ENCODE results near the gene SF3B2. TPM values are rescaled to one million over a fixed set of nuclear protein-coding genes. Genes with fewer than 3 reads are reported as not detected.

SF3B2 gene
- total RNA-seq, 1 donor from 2014 or later, result 145 TPM

- ATAC-seq, result no peak
- no peak overlapping the region for H3K27ac ChIP-seq
Observed at GRCh38 chr11:66015454-66015881, 36.7 kb upstream of the SF3B2 start.

GRCh38 chr11:66015936-66016792 is 36.0 kb upstream of the SF3B2 start:
- Histone ChIP-seq H3K4me1 (peaks cover 17% of the 10 kb centered on the region), H3K36me3 (no peaks in the 10 kb centered on the region), H3K9me3 (no peaks in the 10 kb centered on the region), H3K27me3 (ENCODE audit: low read depth) (peaks cover 22% of the 10 kb centered on the region), H3K27ac (no peak overlapping the region), H3K4me3 (no peak overlapping the region)
- ATAC-seq (no peak), DNase-seq (no peak)
- intact Hi-C loops (cut with DNase I), result no loop called here
- no peak for TF ChIP-seq CTCF (IDR thresholded peaks at IDR 0.05)

More at GRCh38 chr11:66015454-66015881, 36.7 kb upstream of the SF3B2 start:
- peaks cover 22% of the 10 kb centered on the region for H3K27me3 ChIP-seq (ENCODE audit: low read depth)
- H3K36me3 ChIP-seq, result no peaks in the 10 kb centered on the region
- H3K4me3 ChIP-seq, result no peak overlapping the region
- H3K4me1 ChIP-seq, result peaks cover 17% of the 10 kb centered on the region
- no peak for DNase-seq
- TF ChIP-seq CTCF (IDR thresholded peaks at IDR 0.05), result no peak
- intact Hi-C loops (cut with DNase I), result no loop called here
- no peaks in the 10 kb centered on the region for H3K9me3 ChIP-seq

GRCh38 chr11:66016793-66017177 is 35.4 kb upstream of the SF3B2 start:
- no peak overlapping the region for H3K4me3 ChIP-seq
- intact Hi-C loops (cut with DNase I), result no loop called here
- H3K36me3 ChIP-seq, result no peaks in the 10 kb centered on the region
- ATAC-seq (no peak), DNase-seq (no peak)
- peaks cover 15% of the 10 kb centered on the region for H3K27me3 ChIP-seq (ENCODE audit: low read depth)
- no peak overlapping the region for H3K27ac ChIP-seq
- H3K4me1 ChIP-seq, result peaks cover 21% of the 10 kb centered on the region
- H3K9me3 ChIP-seq, result no peaks in the 10 kb centered on the region
- TF ChIP-seq CTCF (IDR thresholded peaks at IDR 0.05), result no peak

- Histone ChIP-seq H3K27ac (no peak overlapping the region), H3K4me1 (peaks cover 21% of the 10 kb centered on the region), H3K4me3 (no peak overlapping the region), H3K9me3 (no peaks in the 10 kb centered on the region), H3K27me3 (ENCODE audit: low read depth) (peaks cover 11% of the 10 kb centered on the region), H3K36me3 (no peaks in the 10 kb centered on the region)
- intact Hi-C loops (cut with DNase I), result no loop called here
- no peak for DNase-seq
- ATAC-seq, result no peak
- no peak for TF ChIP-seq CTCF (IDR thresholded peaks at IDR 0.05)
Observed at GRCh38 chr11:66017321-66017720, 34.8 kb upstream of the SF3B2 start.

- H3K27ac ChIP-seq, result no peak overlapping the region
- no peaks in the 10 kb centered on the region for H3K9me3 ChIP-seq
- no peak for TF ChIP-seq CTCF (IDR thresholded peaks at IDR 0.05)
- intact Hi-C loops (cut with DNase I), result no loop called here
- H3K27me3 ChIP-seq (ENCODE audit: low read depth), result no peaks in the 10 kb centered on the region
- H3K36me3 ChIP-seq, result no peaks in the 10 kb centered on the region
- no peak for ATAC-seq
- peaks cover 18% of the 10 kb centered on the region for H3K4me1 ChIP-seq
- DNase-seq, result no peak
- no peak overlapping the region for H3K4me3 ChIP-seq
Observed at GRCh38 chr11:66020212-66020611, 32.0 kb upstream of the SF3B2 start.

Measured in lower lobe of right lung (tissue), 2 donors.